Lower leg skin (tissue), 4 donors: ENCODE data around the gene ZSWIM8. TPM values are rescaled to one million over a fixed set of nuclear protein-coding genes. Genes with fewer than 3 reads are reported as not detected.

Experiments used
- DNase-seq, 2 donors: peaks; one replicate each; pipeline ENCODE4 v3.0.0-alpha.2; 2019; ENCODE audit warnings: low spot score in 2 of 2
- H3K4me3 ChIP-seq: fragments of 200-600 bp; sonication (generic); 2 replicates; pipeline ENCODE4 v1.5.1; 2017; ENCODE audit warnings: mild to moderate bottlenecking, low read depth; ENCODE audit not compliant: poor library complexity, severe bottlenecking
- CTCF ChIP-seq, 3 donors: fragments of 450-650 bp; IDR thresholded peaks; one replicate each; pipeline ENCODE4 v1.5.1; 2016; ENCODE audit warnings: antibody characterized with exemption in 3 of 3, mild to moderate bottlenecking in 3 of 3, moderate library complexity in 2 of 3
- POLR2A ChIP-seq, 2 donors: fragments of 450-650 bp; IDR thresholded peaks; one replicate each; pipeline ENCODE4 v1.6.1; 2016 to 2017; ENCODE audit warnings: antibody characterized with exemption in 2 of 2, mild to moderate bottlenecking in 1 of 2, moderate library complexity in 1 of 2
- WGBS, 2 donors: methylation state at CpG; one replicate each; pipeline ENCODE4 v1.1.5; 2018; 5-methylcytosine and 5-hydroxymethylcytosine counted together
- intact Hi-C: fragments of 100-400 bp; cut with DNase I; formaldehyde crosslinking; loops from one replicate; pipeline ENCODE4 v1.15.0; 2023; ENCODE audit warnings: low total_unique reads
- total RNA-seq, 4 donors: library from RNA; depleted of rRNA; stranded (reverse); fragments of >200 nt; gene quantifications; one replicate each; pipeline ENCODE4 v1.1.0, GENCODE V29; 2016

ZSWIM8 gene
- total RNA-seq, 4 donors from 2014 or later = 99.0 to 262 (median 108) TPM

- intact Hi-C loops = no loop called here
- DNase-seq = no peak
- WGBS, 2 donors = 18 to 19% methylated on average over 17 of the region's 17 CpGs
- TF ChIP-seq CTCF (IDR thresholded peaks at IDR 0.05) = no peak
- TF ChIP-seq POLR2A (IDR thresholded peaks at IDR 0.05) = no peak
- peak overlapping the region; percentile 83 for H3K4me3 ChIP-seq
These were observed 13.6 kb upstream of the ZSWIM8 start for GRCh38 chr10:73771722-73772280.

- 0 to 1% methylated on average over 57 to 73 of the region's 101 CpGs for WGBS, 2 donors
- H3K4me3 ChIP-seq = peak overlapping the region; percentile 83
- intact Hi-C loops = no loop called here
- peak; percentile 77 to 97 for DNase-seq
- TF ChIP-seq CTCF (IDR thresholded peaks at IDR 0.05) = no peak
- peak in 1 of 2 donors; percentile 31 for TF ChIP-seq POLR2A (IDR thresholded peaks at IDR 0.05)
These were observed 12.9 kb upstream of the ZSWIM8 start for GRCh38 chr10:73772281-73773151.

GRCh38 chr10:73773152-73773879, 12.1 kb upstream of the ZSWIM8 start:
- no peak for DNase-seq
- WGBS, 2 donors = 0 to 1% methylated on average over 29 of the region's 29 CpGs
- TF ChIP-seq CTCF (IDR thresholded peaks at IDR 0.05) = no peak
- no peak for TF ChIP-seq POLR2A (IDR thresholded peaks at IDR 0.05)
- intact Hi-C loops = no loop called here
- H3K4me3 ChIP-seq = peak overlapping the region; percentile 83

- no peak for TF ChIP-seq POLR2A (IDR thresholded peaks at IDR 0.05)
- no peak for TF ChIP-seq CTCF (IDR thresholded peaks at IDR 0.05)
- intact Hi-C loops = no loop called here
- 44 to 61% methylated on average over 5 of the region's 5 CpGs for WGBS, 2 donors
- DNase-seq = no peak
- no peak overlapping the region for H3K4me3 ChIP-seq
These were observed 10.8 kb upstream of the ZSWIM8 start for GRCh38 chr10:73774637-73775036.

GRCh38 chr10:73779018-73779417, 6.4 kb upstream of the ZSWIM8 start:
- WGBS, 2 donors = 87 to 92% methylated on average over 5 of the region's 5 CpGs
- intact Hi-C loops = no loop called here
- DNase-seq = peak in 1 of 2 donors; percentile 32
- TF ChIP-seq POLR2A (IDR thresholded peaks at IDR 0.05) (no peak), CTCF (IDR thresholded peaks at IDR 0.05) (no peak)
- no peak overlapping the region for H3K4me3 ChIP-seq
